Measurements from ENCODE around the gene RBM34.

DNA sequence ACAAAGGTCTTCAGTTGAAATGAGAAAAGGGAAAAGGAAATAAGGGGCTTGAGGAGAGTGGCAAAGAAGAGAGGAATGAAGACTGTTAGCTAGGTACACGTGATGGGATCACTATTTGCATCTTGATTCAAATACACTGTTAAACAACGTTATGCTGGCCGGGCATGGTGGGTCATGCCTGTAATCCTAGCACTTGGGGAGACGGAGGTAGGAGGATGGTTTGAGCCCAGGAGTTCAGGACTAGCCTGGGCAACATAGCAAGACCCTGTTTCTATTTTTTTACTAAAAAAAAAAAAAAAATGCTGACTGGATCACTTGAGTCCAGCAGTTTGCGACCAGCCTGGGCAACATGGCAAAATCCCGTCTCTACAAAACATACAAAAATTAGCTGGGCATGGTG lies 2.4 kb downstream of the RBM34 start:
- TF ChIP-seq, protein P1, sequence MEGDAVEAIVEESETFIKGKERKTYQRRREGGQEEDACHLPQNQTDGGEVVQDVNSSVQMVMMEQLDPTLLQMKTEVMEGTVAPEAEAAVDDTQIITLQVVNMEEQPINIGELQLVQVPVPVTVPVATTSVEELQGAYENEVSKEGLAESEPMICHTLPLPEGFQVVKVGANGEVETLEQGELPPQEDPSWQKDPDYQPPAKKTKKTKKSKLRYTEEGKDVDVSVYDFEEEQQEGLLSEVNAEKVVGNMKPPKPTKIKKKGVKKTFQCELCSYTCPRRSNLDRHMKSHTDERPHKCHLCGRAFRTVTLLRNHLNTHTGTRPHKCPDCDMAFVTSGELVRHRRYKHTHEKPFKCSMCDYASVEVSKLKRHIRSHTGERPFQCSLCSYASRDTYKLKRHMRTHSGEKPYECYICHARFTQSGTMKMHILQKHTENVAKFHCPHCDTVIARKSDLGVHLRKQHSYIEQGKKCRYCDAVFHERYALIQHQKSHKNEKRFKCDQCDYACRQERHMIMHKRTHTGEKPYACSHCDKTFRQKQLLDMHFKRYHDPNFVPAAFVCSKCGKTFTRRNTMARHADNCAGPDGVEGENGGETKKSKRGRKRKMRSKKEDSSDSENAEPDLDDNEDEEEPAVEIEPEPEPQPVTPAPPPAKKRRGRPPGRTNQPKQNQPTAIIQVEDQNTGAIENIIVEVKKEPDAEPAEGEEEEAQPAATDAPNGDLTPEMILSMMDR (IDR thresholded peaks at IDR 0.05), result no peak
- no peak for TF ChIP-seq POLR2A (IDR thresholded peaks at IDR 0.05)
